Calu3 (cell line): ENCODE data around the gene SKIC8. TPM values are rescaled to one million over a fixed set of nuclear protein-coding genes. Genes with fewer than 3 reads are reported as not detected.

ENCODE experiments used
- BruUV-seq: library from RNA; stranded (reverse); fragments of 400-500 nt; replicated peaks from 2 replicates; lab custom pipeline; 2021; lab: Mats Ljungman, UMichigan
- CTCF ChIA-PET: fragments of 300-600 bp; sonication (Branson Sonifier 250); formaldehyde crosslinking; loops from one replicate; lab custom pipeline; 2022; ENCODE audit warnings: antibody characterized with exemption; lab: Charles Lee
- DNase-seq: peaks from one replicate; pipeline ENCODE4 v3.0.0; 2022
- H3K27ac Mint-ChIP-seq: one replicate; pipeline ENCODE4 v1.8.0; 2022; ENCODE audit warnings: mixed read lengths; ENCODE audit not compliant: unreplicated experiment
- H3K27me3 Mint-ChIP-seq: one replicate; pipeline ENCODE4 v1.8.0; 2022; ENCODE audit warnings: mixed read lengths; ENCODE audit not compliant: unreplicated experiment
- H3K36me3 Mint-ChIP-seq: one replicate; pipeline ENCODE4 v1.8.0; 2022; ENCODE audit warnings: mild to moderate bottlenecking, moderate library complexity, mixed read lengths; ENCODE audit not compliant: insufficient read depth, unreplicated experiment
- H3K4me1 Mint-ChIP-seq: one replicate; pipeline ENCODE4 v1.8.0; 2022; ENCODE audit warnings: mild to moderate bottlenecking, low read depth, mixed read lengths; ENCODE audit not compliant: unreplicated experiment
- H3K4me3 Mint-ChIP-seq: one replicate; pipeline ENCODE4 v1.8.0; 2022; ENCODE audit warnings: mild to moderate bottlenecking, low read depth, moderate library complexity, mixed read lengths; ENCODE audit not compliant: unreplicated experiment
- H3K9me3 Mint-ChIP-seq: one replicate; pipeline ENCODE4 v1.8.0; 2022; ENCODE audit warnings: low read depth, mixed read lengths; ENCODE audit not compliant: unreplicated experiment
- intact Hi-C: fragments of 100-400 bp; cut with micrococcal nuclease; formaldehyde crosslinking; loops from one replicate; pipeline ENCODE4 v1.10.0; 2022; ENCODE audit not compliant: unreplicated experiment
- total RNA-seq: library from RNA; stranded (reverse); gene quantifications from 2 replicates; pipeline ENCODE4 v1.2.3, GENCODE V29; 2022
- TF ChIP-seq, protein P1 (sequence below): fragments of 200-600 bp; IDR thresholded peaks from one replicate; pipeline ENCODE4 v1.8.0; 2022; ENCODE audit warnings: antibody characterized with exemption; ENCODE audit not compliant: unreplicated experiment

The SKIC8 gene
- total RNA-seq, 1 experiment from 2014 or later = 67.8 TPM

DNA sequence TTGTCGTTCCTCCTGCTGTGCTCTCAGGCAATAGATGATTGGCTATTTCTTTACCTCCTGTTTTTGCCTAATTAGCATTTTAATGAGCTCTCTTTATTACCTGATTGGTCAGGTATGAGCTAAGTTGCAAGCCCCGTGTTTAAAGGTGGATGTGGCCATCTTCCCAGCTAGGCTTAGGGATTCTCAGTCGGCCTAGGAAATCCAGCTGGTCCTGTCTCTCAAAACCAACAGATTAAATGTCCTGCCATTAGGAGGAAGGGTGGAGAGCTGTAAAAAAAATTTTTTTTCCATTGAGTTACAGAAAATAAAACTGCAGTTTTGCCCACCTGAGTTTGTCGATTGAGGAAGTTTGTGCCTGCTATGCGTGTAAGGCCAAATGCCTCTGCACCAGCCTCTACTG, 59.6 kb downstream of the SKIC8 start:
- intact Hi-C loops = loop anchor here (1.0 to 5.0 kb wide), 4 partner anchors 43 to 273 kb away; partner anchors contain the start of gene CIB2
- BruUV-seq = no TSS peak
- Mint-ChIP-seq H3K4me1 (peaks cover 9% of the 10 kb centered on the region), H3K9me3 (no peaks in the 10 kb centered on the region), H3K36me3 (no peaks in the 10 kb centered on the region), H3K4me3 (no peak overlapping the region), H3K27ac (no peak overlapping the region), H3K27me3 (peaks cover 30% of the 10 kb centered on the region)
- CTCF ChIA-PET = interaction anchor here (0.6 to 4.1 kb wide), 12 partner anchors 9 to 570 kb away, joined by 3 to 22 read pairs (median 4); no protein-coding TSS in a partner anchor
- TF ChIP-seq, protein P1, sequence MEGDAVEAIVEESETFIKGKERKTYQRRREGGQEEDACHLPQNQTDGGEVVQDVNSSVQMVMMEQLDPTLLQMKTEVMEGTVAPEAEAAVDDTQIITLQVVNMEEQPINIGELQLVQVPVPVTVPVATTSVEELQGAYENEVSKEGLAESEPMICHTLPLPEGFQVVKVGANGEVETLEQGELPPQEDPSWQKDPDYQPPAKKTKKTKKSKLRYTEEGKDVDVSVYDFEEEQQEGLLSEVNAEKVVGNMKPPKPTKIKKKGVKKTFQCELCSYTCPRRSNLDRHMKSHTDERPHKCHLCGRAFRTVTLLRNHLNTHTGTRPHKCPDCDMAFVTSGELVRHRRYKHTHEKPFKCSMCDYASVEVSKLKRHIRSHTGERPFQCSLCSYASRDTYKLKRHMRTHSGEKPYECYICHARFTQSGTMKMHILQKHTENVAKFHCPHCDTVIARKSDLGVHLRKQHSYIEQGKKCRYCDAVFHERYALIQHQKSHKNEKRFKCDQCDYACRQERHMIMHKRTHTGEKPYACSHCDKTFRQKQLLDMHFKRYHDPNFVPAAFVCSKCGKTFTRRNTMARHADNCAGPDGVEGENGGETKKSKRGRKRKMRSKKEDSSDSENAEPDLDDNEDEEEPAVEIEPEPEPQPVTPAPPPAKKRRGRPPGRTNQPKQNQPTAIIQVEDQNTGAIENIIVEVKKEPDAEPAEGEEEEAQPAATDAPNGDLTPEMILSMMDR = no peak
- DNase-seq = no peak

- H3K4me1 Mint-ChIP-seq = no peaks in the 10 kb centered on the region
- H3K27ac Mint-ChIP-seq = no peak overlapping the region
- no peaks in the 10 kb centered on the region for H3K9me3 Mint-ChIP-seq
- DNase-seq = no peak
- no peak overlapping the region for H3K4me3 Mint-ChIP-seq
- intact Hi-C loops = no loop called here
- no peaks in the 10 kb centered on the region for H3K36me3 Mint-ChIP-seq
- no TSS peak for BruUV-seq
- CTCF ChIA-PET = no interaction called here
- peaks cover 52% of the 10 kb centered on the region for H3K27me3 Mint-ChIP-seq
- TF ChIP-seq, protein P1 = no peak
Observed at GRCh38 chr15:78237146-78237545, 62.3 kb downstream of the SKIC8 start.

DNA sequence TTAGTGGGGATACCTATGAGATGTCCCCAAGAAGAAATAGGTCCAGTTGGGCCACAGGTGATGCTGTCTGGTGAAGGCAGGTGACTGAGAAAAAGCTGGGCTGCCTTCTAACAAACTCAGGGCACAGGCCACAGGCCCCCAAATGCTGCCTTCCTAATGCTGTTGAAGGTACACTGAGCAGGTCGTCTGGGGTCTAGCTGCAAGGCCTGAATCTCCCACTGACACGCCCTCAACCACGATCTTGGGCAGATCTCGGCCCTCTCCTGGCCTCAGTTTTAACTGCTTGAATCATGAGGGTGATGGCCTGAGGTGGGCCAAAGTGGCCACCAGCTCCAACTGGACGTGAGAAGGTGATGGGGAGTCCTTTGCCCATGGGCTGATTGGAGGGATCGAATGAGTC, 62.9 kb downstream of the SKIC8 start:
- DNase-seq = no peak

DNA sequence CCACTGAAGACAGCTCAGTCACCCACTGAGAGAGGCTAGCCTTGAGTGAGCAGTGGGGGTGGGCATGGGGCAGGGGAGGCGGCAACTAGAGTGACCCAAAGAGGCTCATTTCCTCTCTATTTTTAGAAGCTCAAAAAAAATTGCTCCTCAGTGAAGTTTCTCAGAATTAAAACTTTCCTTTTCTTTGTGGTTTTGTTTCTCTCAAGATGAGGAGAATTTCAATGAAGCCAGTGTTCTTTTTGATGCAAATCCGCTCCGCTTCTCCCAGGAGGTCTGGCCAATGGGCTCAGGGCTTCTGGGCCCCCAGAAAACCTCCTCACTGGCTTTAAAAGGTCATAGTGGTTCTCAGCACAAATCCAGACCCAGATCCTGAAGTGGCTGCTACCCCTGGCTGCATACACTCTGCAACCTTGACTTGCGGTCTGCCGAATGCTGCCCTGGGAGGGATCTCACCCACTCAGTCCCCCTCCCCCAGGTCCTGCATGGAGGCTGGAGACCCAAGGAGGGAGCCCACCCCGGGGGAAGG, 64.8 kb downstream of the SKIC8 start, which contains the start of gene ACSBG1:
Gene ACSBG1, minus strand, starts transcription at position 51 of the 526 bp plus-strand sequence. CDS start 64 bp downstream, outside the sequence.
- TF ChIP-seq, protein P1 = no peak
- no TSS peak for BruUV-seq
- no peak within 1 kb of the TSS for H3K27ac Mint-ChIP-seq
- intact Hi-C loops = no loop called here
- no peaks in the 10 kb centered on the region for H3K36me3 Mint-ChIP-seq
- H3K9me3 Mint-ChIP-seq = no peaks in the 10 kb centered on the region
- no peaks in the 10 kb centered on the region for H3K4me1 Mint-ChIP-seq
- DNase-seq = no peak
- H3K4me3 Mint-ChIP-seq = no peak within 1 kb of the TSS
- H3K27me3 Mint-ChIP-seq = peaks cover 50% of the 10 kb centered on the region
- CTCF ChIA-PET = interaction anchor here (0.6 kb wide), 1 partner anchor 39 kb away, joined by 7 read pairs; no protein-coding TSS in a partner anchor

More for the DNA sequence above, 62.9 kb downstream of the SKIC8 start:
- Mint-ChIP-seq H3K36me3 (no peaks in the 10 kb centered on the region), H3K27ac (no peak overlapping the region), H3K27me3 (peaks cover 46% of the 10 kb centered on the region), H3K4me3 (no peak overlapping the region), H3K9me3 (no peaks in the 10 kb centered on the region), H3K4me1 (no peaks in the 10 kb centered on the region)
- no TSS peak for BruUV-seq
- CTCF ChIA-PET = interaction anchor here (0.6 kb wide), 1 partner anchor 41 kb away, joined by 3 read pairs; no protein-coding TSS in a partner anchor
- intact Hi-C loops = no loop called here
- TF ChIP-seq, protein P1 = no peak
